Globus pallidus (tissue), 1 donor: Measurements from ENCODE around the gene IFITM5.
A peak's percentile ranks its signal among the peaks of the same experiment; 100 is the strongest.
"Not testable (repeated sequence)": the region's sequence is repeated elsewhere in the genome, so short reads cannot be mapped to it uniquely, and the experiment has no call there.

Source experiments
- DNase-seq: peaks from one replicate; pipeline ENCODE4 v3.0.0-alpha.2; 2015; ENCODE audit warnings: low spot score

IFITM5 gene

GRCh38 chr11:328012-328411, 28.7 kb upstream of the IFITM5 start:
- no peak for DNase-seq

GRCh38 chr11:327581-327923, 28.2 kb upstream of the IFITM5 start:
- no peak for DNase-seq

DNA sequence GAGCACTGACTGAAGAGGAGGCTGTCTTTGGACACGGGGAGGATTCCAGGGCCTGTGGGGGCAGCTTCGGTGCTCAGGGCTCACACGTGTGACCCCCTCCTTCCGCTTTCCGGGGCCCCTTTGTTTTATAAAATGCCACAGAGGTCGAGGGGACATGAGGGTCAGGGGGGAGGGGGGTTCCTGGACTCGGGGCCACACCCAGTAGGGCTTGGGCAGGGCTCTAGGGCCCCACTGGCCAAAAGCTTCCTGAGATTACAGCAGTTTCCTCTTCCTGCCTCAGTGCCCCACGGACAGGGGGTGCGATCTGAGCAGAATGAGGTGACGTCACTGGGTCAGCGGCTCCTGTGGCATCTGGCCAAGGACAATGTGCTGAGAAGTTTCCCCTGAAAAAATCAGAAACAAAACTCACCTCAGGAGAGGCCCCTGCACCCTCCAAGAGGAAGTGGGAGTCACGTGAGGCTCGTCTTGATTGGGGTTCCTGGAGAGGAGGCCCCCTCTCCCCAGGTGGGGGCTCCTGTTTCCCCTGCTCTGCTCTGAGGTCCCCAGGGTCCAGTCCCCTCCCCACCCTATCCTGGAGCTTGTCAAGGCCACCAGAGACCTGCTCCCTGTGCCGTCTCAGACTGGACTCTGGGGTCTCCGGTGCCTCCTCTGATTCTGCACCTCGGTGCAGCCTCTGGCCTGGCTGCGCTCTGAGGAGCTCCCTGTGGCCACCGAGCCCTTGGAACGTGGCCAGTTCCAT, 27.7 kb upstream of the IFITM5 start:
- peak; percentile 52 for DNase-seq

GRCh38 chr11:326592-326841, 27.2 kb upstream of the IFITM5 start:
- DNase-seq: no peak

DNA sequence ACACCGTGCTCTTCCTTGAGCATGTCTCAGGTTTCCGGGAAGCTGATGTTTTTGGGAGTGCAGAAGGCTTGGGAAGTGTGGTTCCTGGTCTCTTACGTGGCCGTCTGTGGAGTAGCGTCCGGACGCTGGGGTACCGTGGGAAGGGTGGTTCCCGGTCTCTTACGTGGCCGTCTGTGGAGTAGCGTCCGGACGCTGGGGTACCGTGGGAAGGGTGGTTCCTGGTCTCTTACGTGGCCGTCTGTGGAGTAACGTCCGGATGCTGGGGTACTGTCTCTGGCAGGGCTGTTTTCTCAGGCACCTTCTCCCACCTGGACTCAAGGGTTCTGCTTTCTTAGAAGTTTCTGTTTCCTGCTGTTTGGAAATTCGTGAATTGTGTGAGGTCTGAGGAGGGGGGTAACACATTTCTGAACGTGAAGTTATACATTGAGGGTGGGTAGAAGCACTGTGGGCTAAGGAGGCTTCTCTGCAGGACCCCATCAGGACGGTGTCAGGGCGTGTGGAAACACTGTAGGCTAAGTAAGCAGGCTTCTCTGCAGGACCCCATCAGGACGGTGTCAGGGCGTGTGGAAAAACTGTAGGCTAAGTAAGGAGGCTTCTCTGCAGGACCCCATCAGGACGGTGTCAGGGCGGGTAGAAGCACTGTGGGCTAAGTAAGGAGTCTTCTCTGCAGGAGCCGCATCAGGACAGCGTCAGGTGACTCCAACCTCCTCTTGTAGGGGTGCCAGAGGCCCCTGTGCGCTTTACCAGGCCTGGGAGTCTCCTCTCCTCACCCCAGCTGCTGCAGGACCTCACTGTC, 26.7 kb upstream of the IFITM5 start:
- DNase-seq: no peak

- not testable (repeated sequence) for DNase-seq
These were observed 25.5 kb upstream of the IFITM5 start for GRCh38 chr11:324593-325517.

DNA sequence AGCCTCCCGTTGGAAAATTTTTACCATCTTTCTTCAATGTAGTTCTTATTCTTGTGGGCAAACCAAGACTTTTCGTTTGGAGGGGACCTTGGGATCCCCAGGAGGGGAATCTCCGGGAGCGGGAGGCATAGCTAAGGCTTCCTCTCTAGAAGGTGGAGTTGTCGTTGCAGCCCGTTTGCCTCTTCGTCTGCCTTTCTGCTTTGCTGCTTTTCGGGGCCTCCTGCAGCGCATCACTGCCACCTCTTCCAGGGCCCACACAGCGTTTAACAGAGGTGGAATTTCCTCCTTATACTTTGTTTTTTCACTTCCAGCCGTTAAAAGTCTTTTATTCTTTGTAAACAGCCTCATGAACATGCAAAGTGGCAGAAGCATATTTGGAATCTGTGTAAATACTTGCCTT, 24.8 kb upstream of the IFITM5 start:
- DNase-seq: no peak

- DNase-seq: not testable (repeated sequence)
These were observed 20.6 kb upstream of the IFITM5 start for GRCh38 chr11:319888-320273.

GRCh38 chr11:319121-319887, 20.0 kb upstream of the IFITM5 start:
- not testable (repeated sequence) for DNase-seq

DNA sequence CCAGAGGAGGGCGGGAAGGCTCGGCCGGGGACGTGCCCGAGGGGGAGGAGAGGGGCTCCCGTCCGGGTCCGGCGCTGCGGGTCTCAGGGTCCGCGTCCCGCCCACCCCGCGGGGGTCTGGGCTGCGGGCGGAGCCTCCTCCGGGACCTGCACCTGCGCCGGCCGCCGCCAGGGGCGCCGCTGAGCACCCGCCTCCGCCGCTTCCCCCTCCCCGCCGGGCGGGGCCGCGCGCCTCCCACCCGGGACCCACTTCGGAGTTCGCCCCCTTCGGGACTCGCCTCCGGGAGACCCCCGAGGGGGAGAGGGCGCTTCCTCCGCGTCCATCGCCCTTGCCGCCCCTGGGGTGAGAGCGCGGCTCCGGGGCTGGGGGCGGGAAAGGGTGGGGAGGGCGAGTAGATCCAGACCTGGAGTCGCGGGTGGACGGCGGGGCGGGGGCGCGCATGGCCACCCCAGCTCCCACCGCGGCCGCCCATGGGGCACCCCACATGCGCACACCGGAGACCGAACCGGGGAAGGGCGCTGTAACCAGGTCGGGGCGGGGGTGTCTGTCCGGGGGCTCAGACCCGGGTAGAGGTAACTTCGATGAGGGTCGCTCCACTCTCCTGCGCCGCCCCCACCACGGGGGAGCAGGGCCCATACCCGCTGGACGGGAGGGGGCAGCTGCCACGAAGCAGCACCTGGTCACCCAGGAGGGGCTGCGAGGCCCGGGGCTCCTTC, 19.2 kb upstream of the IFITM5 start:
- DNase-seq: not testable (repeated sequence)

GRCh38 chr11:317668-318404, 18.5 kb upstream of the IFITM5 start:
- not testable (repeated sequence) for DNase-seq

DNA sequence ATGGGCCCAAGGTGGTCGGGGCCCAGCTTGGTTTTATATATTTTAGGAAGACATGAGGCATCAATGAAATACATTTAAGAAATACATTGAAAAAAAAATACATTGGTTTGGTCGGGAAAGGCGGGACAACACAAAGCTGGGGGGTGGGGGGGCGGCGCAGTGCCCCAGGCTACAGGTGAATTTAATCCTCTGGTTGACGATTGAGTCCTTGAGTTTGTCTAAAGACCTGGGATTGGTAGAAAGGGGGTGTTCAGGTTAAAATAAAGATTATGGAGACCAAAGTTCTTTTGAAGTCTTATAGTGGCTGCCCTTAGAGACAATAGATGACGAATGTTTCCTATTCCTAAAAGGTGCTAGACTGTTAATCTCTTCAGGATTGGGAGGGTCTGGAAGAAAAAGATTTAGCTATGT, 17.6 kb upstream of the IFITM5 start:
- DNase-seq: no peak

DNA sequence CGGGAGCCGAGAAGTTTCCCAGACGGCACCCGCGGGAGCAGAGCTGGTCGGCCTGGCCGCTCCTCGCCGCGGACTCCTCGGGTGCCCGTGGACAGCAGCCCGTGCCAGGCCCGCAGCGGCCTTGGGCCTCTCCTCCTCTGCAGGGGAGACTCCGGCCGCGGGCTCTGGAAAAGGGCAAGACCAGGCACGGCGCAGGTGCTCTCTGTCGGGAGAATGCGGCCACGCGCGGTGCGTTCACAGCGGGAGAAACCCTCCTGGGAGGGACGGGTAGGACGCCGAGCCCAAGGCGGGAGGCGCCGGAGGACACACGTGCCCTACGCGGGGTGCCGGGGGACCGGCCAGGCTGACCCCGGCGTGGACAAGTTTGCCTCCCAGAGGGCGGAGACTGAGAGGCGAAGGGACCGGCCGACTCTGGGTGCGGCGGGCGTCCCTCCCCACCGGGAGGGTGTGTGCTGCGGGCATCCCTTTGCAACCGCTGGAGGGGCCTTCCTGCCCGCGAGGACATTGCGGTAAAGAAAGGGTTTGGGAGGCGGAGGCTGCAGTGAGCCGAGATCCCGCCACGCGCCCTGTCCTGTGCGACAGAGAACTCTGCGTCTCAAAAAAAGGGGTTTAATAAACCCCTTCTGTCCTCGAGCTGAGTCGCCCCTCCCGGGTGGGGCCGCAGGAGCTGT, 16.8 kb upstream of the IFITM5 start:
- DNase-seq: no peak

DNA sequence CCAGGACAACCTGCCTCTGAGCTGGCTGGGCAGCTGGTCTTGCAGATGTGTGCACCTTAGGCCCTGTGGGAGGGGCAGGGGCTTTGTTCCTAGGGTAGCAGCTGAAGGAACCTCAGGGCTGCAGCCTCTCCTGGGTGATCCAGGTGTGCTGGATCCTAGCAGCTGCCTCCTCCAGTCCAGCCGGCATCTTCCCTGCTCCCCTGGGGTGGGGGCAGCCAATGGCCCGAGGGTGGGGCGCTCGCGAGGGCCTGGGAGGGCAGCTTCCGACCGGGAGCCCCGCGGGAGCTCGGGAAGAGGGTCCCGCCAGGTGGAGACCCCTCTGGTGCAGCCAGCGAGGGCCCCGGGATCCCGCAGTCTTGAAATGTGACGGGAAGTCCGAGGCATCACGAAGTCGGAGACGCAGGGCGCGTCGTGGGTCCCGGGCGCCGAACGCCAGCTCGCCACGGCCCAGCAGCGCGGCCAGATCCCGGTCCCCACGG, 16.2 kb upstream of the IFITM5 start:
- DNase-seq: no peak

DNA sequence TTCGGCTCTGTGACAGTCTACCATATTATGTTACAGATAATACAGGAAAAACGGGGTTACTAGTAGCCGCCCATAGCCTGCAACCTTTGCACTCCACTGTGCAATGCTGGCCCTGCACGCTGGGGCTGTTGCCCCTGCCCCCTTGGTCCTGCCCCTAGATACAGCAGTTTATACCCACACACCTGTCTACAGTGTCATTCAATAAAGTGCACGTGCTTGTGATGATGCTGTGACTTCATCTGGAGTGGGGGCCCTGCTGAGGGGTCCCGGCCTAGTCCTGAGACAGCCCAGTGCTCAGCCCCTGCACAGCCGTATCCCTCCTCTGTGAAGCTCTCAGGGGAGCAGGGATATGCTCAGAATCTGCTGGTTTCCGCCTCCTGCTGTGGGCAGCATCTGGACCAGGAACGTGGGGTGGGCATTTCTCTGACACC, 15.7 kb upstream of the IFITM5 start:
- DNase-seq: no peak

DNA sequence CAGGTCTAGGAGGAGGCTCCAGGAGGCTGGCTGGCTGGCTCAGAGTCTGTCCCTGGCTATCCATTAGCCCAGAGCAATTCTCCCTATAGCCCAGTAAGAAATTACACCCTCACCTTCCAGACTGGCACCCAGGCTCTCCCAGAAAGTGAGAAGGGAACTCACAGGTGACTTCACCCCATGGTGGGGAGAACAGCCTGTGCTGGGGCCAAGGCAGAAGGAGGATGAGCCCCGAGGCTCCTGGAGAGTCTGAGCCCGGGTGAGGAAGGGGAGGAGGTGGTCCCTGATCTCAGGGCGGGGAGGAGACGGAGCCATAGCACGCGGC, 15.2 kb upstream of the IFITM5 start:
- DNase-seq: not testable (repeated sequence)

DNA sequence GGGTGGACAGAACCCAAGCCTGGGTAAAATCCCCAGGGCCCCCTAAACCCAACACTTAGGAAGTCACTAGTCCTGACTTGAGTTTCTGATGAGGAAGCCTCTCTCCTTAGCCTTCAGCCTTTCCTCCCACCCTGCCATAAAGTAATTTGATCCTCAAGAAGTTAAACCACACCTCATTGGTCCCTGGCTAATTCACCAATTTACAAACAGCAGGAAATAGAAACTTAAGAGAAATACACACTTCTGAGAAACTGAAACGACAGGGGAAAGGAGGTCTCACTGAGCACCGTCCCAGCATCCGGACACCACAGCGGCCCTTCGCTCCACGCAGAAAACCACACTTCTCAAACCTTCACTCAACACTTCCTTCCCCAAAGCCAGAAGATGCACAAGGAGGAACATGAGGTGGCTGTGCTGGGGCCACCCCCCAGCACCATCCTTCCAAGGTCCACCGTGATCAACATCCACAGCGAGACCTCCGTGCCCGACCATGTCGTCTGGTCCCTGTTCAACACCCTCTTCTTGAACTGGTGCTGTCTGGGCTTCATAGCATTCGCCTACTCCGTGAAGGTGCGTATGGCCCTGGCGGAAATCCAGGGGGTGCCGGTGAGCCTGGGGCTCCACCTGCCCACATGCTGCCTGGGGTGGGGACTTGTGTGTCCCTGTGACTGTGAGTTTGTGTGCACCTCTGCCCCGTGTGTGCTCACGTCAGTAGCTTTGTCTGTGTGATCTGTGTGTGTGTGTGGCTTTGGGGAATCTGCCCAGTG, 14.6 kb upstream of the IFITM5 start, which contains the start of gene IFITM1:
Gene IFITM1 (plus strand): TSS at position 254 of the 767 bp plus-strand sequence. CDS start 131 bp downstream, at position 385.
- no peak for DNase-seq

DNA sequence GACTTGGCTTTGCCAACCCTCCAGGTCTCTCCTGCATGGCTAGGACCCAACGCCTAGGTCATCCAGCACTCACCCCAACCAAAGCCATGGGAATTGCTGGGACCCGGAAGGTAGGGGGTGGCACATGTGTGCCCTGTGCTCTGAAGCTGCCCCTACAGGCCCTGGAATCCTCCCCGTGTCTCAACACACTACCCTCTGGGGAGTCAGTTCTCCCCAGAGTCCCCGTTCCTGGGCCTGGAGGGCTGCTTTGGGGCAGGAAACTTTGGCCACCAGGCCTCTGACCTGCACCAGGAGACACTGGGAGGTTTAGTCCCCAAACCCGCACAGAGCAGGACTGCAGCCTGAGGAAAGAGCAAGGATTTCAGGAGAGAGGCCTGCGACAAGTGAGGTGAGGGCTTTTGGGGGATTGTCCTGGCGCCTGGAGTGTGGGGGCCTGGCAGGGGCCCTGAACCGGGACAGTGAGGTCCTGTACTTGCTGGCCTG, 14.0 kb upstream of the IFITM5 start:
- DNase-seq: no peak
